H1 (cell line): ENCODE measurements around the gene KCNIP2. TPM values are rescaled to one million over a fixed set of nuclear protein-coding genes. Genes with fewer than 3 reads are reported as not detected.

Experiments used
- CHD2 ChIP-seq: IDR thresholded peaks from 2 replicates; pipeline ENCODE4 v1.6.1; 2012; ENCODE audit warnings: low read length, improper control_type of control experiment
- EZH2 ChIP-seq: fragments of 200-600 bp; sonication (generic); IDR thresholded peaks from 2 replicates; pipeline ENCODE4 v1.7.1; 2012; ENCODE audit warnings: low read depth, mild to moderate bottlenecking, moderate library complexity, low read length, inconsistent platforms; ENCODE audit not compliant: severe bottlenecking
- FOSL1 ChIP-seq: IDR thresholded peaks from 2 replicates; pipeline ENCODE4 v1.6.1; 2011; ENCODE audit warnings: mild to moderate bottlenecking, low read depth, low read length, moderate library complexity; ENCODE audit not compliant: insufficient read depth
- HDAC6 ChIP-seq: IDR thresholded peaks from one replicate; pipeline ENCODE4 v1.7.1; 2012; ENCODE audit warnings: low read depth, mild to moderate bottlenecking, inconsistent platforms, low read length, moderate library complexity
- NANOG ChIP-seq: IDR thresholded peaks from 2 replicates; pipeline ENCODE4 v1.6.1; 2011; ENCODE audit warnings: low read length, low read depth, mild to moderate bottlenecking, inconsistent platforms; ENCODE audit not compliant: insufficient read depth, poor library complexity, severe bottlenecking
- POU5F1 ChIP-seq: IDR thresholded peaks from 2 replicates; pipeline ENCODE4 v1.6.1; 2011; ENCODE audit warnings: low read depth, mild to moderate bottlenecking, low read length, moderate library complexity
- RXRA ChIP-seq: IDR thresholded peaks from 2 replicates; pipeline ENCODE4 v1.6.1; 2011; ENCODE audit warnings: low read depth, mild to moderate bottlenecking, low read length, moderate library complexity; ENCODE audit not compliant: insufficient read depth
- SIRT6 ChIP-seq: IDR thresholded peaks from one replicate; pipeline ENCODE4 v1.7.1; 2012; ENCODE audit warnings: low read length, inconsistent platforms
- SUZ12 ChIP-seq: fragments of 200-600 bp; sonication (generic); IDR thresholded peaks from 2 replicates; pipeline ENCODE4 v1.6.1; 2012; ENCODE audit warnings: mild to moderate bottlenecking, inconsistent platforms, low read length, moderate library complexity, mixed read lengths
- polyA plus RNA-seq, 7 experiments: library from polyadenylated mRNA; depleted of rRNA in 3 of 7; stranded (reverse) in 5 of 7; unstranded in 2 of 7; fragments of >200 nt in 5 of 7; fragments of 200-250 nt in 2 of 7; gene quantifications; 1 replicate in 5 of 7; 2 replicates in 1 of 7; 4 replicates in 1 of 7; pipeline versions ENCODE4 v1.2.1 to v1.2.3, GENCODE V29; 2011 to 2013; ENCODE audit warnings: missing spikeins in 2 of 7, mixed read lengths in 2 of 7
- total RNA-seq: library from RNA; stranded (reverse); fragmentation: NEBNext Ultra II Directional; extraction: Animal tissue kit (Norgen Biotek cat#: 25700); gene quantifications from 2 replicates; pipeline ENCODE4 v1.2.1, GENCODE V29; 2021
- TF ChIP-seq, protein P1 (sequence below): fragments of 300-600 bp; sonication (generic); IDR thresholded peaks from 2 replicates; pipeline ENCODE4 v1.7.1; 2012; ENCODE audit warnings: low read length, moderate library complexity, mild to moderate bottlenecking, inconsistent platforms; ENCODE audit not compliant: insufficient replicate concordance

Gene KCNIP2
- total and polyA plus RNA-seq, 2 of the 8 experiments (the other 6 are each of a cell fraction or from before 2014, with no cell fraction given): 2.7 to 6.0 TPM

DNA sequence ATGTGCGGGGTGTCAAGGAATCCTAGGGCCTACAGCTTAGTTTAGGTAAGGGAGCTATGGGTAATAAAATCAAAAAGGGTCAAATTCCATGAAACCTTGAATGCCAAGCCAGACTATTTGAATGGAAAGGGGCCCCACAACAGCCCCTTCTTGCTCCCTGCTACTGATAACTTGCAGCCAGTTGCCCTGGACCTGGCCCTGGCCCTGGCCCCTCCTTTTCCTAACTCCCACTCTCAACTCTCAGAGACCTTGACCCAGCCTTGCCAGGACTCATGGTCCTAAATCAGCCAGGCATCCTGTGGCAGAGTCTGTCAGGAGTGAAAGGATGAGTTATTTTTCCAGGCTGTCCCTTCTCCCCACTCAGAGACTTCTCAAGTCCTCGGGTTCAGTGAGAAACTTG, 5.9 kb downstream of the KCNIP2 start (continued):
- TF ChIP-seq, protein P1, sequence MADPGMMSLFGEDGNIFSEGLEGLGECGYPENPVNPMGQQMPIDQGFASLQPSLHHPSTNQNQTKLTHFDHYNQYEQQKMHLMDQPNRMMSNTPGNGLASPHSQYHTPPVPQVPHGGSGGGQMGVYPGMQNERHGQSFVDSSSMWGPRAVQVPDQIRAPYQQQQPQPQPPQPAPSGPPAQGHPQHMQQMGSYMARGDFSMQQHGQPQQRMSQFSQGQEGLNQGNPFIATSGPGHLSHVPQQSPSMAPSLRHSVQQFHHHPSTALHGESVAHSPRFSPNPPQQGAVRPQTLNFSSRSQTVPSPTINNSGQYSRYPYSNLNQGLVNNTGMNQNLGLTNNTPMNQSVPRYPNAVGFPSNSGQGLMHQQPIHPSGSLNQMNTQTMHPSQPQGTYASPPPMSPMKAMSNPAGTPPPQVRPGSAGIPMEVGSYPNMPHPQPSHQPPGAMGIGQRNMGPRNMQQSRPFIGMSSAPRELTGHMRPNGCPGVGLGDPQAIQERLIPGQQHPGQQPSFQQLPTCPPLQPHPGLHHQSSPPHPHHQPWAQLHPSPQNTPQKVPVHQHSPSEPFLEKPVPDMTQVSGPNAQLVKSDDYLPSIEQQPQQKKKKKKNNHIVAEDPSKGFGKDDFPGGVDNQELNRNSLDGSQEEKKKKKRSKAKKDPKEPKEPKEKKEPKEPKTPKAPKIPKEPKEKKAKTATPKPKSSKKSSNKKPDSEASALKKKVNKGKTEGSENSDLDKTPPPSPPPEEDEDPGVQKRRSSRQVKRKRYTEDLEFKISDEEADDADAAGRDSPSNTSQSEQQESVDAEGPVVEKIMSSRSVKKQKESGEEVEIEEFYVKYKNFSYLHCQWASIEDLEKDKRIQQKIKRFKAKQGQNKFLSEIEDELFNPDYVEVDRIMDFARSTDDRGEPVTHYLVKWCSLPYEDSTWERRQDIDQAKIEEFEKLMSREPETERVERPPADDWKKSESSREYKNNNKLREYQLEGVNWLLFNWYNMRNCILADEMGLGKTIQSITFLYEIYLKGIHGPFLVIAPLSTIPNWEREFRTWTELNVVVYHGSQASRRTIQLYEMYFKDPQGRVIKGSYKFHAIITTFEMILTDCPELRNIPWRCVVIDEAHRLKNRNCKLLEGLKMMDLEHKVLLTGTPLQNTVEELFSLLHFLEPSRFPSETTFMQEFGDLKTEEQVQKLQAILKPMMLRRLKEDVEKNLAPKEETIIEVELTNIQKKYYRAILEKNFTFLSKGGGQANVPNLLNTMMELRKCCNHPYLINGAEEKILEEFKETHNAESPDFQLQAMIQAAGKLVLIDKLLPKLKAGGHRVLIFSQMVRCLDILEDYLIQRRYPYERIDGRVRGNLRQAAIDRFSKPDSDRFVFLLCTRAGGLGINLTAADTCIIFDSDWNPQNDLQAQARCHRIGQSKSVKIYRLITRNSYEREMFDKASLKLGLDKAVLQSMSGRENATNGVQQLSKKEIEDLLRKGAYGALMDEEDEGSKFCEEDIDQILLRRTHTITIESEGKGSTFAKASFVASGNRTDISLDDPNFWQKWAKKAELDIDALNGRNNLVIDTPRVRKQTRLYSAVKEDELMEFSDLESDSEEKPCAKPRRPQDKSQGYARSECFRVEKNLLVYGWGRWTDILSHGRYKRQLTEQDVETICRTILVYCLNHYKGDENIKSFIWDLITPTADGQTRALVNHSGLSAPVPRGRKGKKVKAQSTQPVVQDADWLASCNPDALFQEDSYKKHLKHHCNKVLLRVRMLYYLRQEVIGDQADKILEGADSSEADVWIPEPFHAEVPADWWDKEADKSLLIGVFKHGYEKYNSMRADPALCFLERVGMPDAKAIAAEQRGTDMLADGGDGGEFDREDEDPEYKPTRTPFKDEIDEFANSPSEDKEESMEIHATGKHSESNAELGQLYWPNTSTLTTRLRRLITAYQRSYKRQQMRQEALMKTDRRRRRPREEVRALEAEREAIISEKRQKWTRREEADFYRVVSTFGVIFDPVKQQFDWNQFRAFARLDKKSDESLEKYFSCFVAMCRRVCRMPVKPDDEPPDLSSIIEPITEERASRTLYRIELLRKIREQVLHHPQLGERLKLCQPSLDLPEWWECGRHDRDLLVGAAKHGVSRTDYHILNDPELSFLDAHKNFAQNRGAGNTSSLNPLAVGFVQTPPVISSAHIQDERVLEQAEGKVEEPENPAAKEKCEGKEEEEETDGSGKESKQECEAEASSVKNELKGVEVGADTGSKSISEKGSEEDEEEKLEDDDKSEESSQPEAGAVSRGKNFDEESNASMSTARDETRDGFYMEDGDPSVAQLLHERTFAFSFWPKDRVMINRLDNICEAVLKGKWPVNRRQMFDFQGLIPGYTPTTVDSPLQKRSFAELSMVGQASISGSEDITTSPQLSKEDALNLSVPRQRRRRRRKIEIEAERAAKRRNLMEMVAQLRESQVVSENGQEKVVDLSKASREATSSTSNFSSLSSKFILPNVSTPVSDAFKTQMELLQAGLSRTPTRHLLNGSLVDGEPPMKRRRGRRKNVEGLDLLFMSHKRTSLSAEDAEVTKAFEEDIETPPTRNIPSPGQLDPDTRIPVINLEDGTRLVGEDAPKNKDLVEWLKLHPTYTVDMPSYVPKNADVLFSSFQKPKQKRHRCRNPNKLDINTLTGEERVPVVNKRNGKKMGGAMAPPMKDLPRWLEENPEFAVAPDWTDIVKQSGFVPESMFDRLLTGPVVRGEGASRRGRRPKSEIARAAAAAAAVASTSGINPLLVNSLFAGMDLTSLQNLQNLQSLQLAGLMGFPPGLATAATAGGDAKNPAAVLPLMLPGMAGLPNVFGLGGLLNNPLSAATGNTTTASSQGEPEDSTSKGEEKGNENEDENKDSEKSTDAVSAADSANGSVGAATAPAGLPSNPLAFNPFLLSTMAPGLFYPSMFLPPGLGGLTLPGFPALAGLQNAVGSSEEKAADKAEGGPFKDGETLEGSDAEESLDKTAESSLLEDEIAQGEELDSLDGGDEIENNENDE: no peak
- TF ChIP-seq SIRT6 (no peak), NANOG (no peak), HDAC6 (no peak), RXRA (no peak), FOSL1 (no peak), POU5F1 (no peak), SUZ12 (no peak), EZH2 (no peak), CHD2 (no peak)
